GM21786 (cell line): ENCODE data around the gene ACSF3.

Source experiments
- ATAC-seq: cut with Tn5 transposase; IDR thresholded peaks from one replicate; pipeline ENCODE4 v1.9.1; 2021; ENCODE audit not compliant: unreplicated experiment

ACSF3 gene

DNA sequence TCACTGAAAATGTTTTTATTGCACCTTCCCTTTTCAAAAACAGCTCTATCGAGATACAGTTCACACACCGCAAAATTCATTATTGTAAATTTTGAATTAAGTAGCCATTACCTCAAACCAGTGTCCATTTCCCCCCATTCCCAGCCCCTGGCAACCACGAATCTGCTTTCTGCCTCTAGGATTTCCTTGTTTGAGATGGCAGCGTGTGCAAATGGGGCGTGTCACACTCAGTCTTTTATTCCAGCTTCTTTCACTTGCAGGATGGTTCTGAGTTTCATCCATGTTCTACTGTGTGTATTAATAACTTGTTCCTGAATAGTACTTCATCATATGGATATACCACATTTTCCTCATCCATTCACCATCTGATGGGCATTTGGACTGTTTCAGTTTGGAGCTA lies 14.8 kb downstream of the ACSF3 start:
- no peak for ATAC-seq

DNA sequence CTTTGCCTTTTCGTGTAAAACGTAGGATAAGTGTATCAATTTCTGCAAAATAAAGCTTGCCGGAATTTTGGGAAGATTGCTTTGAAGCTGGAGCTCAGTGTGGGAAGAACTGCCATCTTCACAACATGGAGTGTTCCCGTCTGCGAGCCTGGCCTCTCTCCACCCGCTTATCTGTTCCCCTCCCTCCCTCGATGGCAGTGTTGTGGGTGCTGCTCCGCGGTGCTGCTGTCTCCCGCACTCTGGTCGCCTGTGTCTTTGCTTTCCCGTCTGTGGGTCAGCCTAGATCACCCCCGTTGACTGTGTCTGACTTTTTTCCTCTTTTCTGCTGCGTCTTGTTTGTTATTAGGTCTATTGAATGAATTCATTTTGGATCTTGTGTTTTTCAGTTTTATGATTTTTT lies 17.0 kb downstream of the ACSF3 start:
- no peak for ATAC-seq

DNA sequence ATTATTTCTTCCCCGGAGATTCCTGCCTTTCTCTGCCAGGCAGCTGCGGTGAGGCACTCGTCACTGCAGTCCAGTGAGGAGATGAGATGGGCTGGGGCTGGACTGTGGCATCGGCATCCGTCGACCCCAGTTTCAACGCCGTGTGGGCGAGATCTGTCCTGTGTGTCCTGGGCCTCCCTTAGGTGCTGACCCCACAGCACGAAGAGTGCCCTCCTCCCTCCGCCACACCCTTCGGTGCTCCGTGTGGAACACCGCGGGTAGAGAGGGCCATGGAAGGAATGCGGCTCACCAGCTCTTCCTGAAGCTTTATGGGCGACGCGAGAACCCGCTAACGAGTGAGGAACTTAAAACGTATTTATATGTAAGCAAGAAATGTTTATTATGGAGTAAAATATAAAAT lies 17.6 kb downstream of the ACSF3 start:
- no peak for ATAC-seq

DNA sequence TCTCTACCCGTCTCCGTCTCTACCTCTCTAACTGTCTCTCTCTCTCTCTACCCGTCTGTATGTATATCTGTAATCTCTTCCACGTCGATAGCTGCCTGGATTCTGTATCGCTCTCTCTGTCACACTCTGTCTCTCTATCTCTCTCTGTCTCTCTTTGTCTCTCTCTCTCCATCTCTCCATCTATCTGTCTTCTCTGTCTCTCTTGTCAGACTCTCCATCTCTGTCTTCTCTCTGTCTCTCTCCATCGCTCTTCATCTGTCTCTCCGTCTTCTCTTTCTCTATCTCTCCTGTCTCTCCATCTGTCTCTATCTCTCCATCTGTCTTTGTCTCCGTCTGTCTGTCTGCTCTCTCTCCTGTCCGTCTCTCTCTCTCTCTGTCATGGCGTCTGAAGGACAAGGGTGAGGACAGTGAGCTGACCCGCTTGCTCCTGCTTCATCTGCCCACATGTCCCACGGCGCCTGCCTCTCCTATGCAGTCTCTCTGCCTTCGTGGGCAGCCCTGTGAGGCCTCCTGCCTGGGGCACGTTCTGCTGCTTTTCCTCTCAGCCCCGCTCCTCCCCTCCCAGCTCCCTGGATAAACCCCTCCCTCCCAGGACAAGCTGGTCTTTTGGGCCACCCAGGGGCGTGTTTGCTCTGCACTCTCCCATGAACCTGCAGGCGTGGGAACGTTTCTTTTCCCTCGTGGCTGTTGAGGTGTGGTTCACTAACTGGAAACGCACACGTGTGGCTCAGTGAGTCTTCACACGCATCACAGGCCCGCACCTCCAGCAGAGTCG lies 18.9 kb downstream of the ACSF3 start:
- ATAC-seq: no peak

DNA sequence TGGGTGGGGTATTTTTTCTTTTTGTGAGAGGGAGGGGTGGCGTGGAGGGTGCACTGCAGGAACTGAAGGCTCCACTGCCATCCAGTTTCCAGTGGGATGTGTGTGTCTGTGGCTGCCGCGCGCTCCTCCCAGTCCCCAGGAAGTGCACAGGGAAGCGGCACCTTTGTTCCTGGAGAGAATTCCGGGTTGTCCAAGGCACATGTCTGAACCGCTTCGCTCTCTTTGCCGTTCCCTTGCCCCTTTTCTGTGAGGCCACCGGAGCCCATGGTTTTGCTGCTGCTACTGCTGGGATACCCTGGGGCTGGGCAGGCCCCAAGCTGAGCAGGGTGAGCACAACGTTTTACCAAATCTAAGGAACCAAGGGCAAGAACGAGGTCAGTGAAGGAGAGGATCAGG lies 19.5 kb downstream of the ACSF3 start:
- ATAC-seq: no peak

DNA sequence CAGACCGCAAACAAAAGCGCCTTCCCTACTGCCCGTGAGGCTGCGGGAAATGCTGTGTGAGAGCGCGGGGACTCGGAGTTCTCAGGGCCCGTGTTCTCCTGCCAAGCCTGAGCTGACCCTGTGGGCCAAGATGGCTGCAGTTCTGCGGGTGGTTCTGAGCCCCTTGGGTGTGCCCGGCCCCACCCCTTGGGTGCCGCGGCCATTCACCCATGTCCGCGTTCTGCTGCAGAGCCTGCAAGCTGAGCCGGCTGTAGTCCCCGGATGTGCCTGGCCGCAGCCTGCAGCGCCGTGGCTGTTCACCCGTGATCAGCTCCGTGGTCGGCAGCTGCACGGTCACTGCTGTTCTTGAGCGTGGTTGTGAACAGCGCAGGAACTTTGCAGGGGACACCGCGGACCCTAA lies 20.0 kb downstream of the ACSF3 start:
- no peak for ATAC-seq

DNA sequence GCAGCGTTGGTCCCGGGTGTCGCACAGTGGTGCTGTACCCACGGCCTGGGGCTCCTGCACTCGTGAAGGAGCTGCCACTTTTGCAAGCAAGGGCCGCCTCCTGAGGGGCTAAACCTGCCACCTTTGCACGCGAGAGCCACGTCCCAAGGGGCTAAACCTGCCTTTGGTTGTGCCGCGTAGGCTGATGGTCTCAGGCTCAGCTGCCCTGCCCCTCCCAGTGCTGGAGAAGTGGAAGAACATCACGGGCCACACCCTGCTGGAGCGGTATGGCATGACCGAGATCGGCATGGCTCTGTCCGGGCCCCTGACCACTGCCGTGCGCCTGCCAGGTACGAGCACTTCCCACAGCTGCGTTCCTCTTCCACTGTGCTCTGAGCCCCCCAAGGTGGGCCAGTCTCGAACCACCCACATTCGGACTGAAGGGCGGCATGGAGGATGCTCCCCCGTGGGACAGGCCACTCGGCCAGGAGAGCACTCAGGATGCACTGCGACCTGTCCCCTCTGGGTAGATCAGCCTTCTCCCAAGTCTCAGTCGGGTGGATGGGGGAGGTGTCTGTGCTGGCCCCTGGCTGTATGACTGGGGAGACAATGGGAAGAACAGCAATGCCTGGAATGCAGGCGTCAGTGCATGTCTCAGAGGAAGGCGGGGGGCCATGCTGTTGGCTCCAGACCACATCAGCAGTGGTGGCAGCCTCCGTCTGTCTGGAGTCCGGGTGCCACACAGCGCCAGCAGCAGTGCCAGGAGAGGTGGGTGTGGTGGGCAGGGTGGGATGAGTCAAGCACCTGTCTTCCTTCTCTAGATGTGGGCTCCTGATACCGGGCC lies 20.7 kb downstream of the ACSF3 start:
- no peak for ATAC-seq

DNA sequence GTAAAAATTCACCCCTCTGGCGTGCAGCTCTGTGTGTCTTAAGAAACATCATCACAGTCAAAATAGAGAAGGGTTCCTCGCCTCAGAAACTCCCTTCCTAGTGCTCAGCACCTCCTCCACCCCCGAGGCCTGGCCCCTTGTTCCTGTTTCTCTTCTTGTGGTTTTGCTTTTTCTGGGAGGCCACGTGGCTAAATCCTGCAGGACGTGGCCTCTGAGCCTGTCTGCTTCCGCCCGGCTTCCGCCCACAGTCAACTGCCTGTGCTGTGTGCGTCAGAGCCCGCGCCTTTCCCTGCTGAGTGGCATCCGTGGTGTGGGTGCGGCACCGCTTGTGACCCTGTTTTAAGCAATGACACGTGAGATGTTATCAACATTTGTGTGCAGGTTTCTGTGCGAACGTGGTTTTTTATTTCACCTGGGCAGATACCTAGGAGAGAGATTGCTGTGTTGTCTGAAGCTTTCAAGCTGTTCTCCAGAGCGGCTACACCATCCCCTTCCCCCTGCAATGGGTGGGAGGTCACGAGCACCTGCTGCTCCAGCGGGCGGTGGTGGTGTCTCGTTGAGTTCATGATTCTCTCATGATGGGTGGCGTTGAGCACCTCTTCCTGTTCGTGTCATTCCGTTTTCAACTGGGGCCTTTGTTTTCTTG lies 21.7 kb downstream of the ACSF3 start:
- ATAC-seq: peak; percentile 73

- no peak for ATAC-seq
These were observed 22.9 kb downstream of the ACSF3 start for GRCh38 chr16:89116341-89117226.

DNA sequence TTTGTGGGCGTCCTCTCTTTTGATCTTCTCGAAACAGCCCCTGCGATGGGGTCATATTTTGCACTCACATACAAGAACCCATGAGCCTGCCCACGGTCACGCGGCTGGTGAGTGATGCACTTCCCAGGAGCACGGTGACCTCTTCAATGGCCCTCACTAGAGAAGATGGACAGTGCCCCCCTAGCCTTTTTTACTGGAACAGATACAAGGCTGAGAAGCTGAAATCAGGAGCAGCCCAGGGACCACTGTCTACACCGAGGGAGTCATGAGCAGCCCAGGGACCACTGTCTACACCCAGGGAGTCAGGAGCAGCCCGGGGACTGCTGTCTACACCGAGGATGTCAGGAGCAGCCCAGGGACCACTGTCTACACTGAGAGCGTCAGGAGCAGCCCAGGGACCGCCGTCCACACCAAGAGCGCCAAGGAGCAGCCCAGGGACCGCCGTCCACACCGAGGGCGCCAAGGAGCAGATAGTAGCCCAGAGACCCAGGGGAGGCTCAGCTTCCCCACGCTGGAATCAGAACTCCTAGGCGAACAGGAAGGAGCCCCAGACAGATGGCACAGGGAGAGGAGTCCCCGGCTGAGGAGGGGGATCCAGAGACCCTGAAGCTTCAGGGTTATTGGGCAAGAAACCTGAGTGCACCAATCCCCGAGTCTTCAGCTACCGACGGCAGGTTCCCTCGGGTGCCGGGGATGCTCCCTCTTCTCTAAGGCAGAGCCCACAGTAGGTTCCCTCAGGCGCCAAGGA lies 23.7 kb downstream of the ACSF3 start:
- no peak for ATAC-seq

DNA sequence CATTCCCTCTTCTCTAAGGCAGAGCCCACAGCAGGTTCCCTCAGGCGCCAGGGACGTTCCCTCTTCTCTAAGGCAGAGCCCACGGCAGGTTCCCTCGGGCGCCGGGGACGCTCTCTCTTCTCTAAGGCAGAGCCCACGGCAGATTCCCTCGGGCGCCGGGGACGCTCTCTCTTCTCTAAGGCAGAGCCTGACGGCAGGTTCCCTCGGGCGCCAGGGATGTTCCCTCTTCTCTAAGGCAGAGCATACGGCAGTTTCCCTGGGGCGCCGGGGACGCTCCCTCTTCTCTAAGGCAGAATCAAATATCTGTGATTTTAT lies 24.3 kb downstream of the ACSF3 start:
- no peak for ATAC-seq

GRCh38 chr16:89118361-89119165 lies 24.9 kb downstream of the ACSF3 start:
- no peak for ATAC-seq

- no peak for ATAC-seq
These were observed 25.5 kb downstream of the ACSF3 start for GRCh38 chr16:89119166-89119621.

- no peak for ATAC-seq
These were observed 26.0 kb downstream of the ACSF3 start for GRCh38 chr16:89119661-89120141.

- no peak for ATAC-seq
These were observed 26.6 kb downstream of the ACSF3 start for GRCh38 chr16:89120281-89120680.

DNA sequence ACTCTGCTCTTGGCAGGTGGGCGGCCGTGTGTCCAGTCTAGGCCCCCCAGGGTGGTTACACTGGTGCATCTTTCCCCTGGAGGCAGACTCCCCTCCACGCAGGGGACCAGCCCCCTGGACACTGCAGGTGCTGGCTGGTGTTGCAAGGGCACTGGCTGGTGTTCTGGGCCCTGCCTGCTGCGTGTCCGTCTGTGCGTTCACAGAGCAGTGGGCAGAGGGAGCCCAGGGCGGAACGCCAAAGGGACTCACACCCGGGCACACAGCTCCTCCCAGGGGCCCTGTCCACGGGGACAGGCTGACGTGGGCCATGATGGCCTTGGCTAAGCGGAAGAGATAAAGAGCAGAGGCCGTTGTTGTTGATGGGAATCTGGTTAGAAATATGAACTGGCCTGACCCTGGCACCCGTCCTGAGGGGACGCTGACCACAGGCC lies 27.3 kb downstream of the ACSF3 start:
- ATAC-seq: no peak

DNA sequence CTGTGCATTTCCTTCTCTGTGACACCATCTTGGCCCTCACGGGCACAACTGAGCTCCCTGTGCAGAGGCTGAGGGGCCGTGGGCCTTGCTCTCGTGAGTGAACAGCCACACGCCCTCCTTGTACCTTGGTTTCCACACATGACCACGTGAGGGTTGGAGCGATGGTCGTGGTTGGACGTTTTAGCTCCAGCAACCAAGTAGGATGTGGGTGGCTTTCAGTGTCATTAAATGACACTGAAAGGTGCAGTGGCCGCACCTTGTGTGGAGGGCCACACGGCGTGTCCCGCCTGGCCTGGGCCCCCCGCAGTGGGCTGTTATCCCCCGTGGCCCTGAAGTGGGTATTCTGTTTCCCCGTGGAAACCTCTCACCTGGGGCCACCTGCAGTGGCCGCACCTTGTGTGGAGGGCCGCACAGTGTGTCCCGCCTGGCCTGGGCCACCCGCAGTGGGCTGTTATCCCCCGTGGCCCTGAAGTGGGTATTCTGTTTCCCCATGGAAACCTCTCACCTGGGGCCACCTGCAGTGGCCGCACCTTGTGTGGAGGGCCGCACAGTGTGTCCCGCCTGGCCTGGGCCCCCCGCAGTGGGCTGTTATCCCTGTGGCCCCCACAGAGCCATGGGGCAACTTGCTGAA lies 28.2 kb downstream of the ACSF3 start:
- ATAC-seq: no peak

- no peak for ATAC-seq
These were observed 28.7 kb downstream of the ACSF3 start for GRCh38 chr16:89122322-89122851.
